Vagina (tissue), 2 donors: Measurements from ENCODE around the gene PCNT.
"Not testable (repeated sequence)": the region's sequence is repeated elsewhere in the genome, so short reads cannot be mapped to it uniquely, and the experiment has no call there.

ENCODE experiments used
- POLR2A ChIP-seq, 2 donors: fragments of 450-650 bp; IDR thresholded peaks; one replicate each; pipeline ENCODE4 v1.6.1; 2017; ENCODE audit warnings: antibody characterized with exemption in 2 of 2, mild to moderate bottlenecking in 2 of 2, moderate library complexity in 2 of 2
- POLR2AphosphoS5 ChIP-seq, 2 donors: sonication (generic); formaldehyde crosslinking; IDR thresholded peaks; one replicate each; pipeline ENCODE4 v1.9.0; 2017; ENCODE audit warnings: antibody characterized with exemption in 2 of 2, mild to moderate bottlenecking in 2 of 2, low read depth in 1 of 2; ENCODE audit not compliant: insufficient read depth in 1 of 2
- TF ChIP-seq, protein P1 (sequence below), 3 experiments: fragments of 450-650 bp in 2 of 3; fragments of 200-600 bp in 1 of 3; sonication (generic) in 1 of 3; IDR thresholded peaks; one replicate each; pipeline ENCODE4 v1.5.1; 2017 to 2019; ENCODE audit warnings: antibody characterized with exemption in 3 of 3, mild to moderate bottlenecking in 2 of 3, moderate library complexity in 2 of 3

GRCh38 chr21:46403234-46403811 lies 79.4 kb downstream of the PCNT start:
- TF ChIP-seq, protein P1, sequence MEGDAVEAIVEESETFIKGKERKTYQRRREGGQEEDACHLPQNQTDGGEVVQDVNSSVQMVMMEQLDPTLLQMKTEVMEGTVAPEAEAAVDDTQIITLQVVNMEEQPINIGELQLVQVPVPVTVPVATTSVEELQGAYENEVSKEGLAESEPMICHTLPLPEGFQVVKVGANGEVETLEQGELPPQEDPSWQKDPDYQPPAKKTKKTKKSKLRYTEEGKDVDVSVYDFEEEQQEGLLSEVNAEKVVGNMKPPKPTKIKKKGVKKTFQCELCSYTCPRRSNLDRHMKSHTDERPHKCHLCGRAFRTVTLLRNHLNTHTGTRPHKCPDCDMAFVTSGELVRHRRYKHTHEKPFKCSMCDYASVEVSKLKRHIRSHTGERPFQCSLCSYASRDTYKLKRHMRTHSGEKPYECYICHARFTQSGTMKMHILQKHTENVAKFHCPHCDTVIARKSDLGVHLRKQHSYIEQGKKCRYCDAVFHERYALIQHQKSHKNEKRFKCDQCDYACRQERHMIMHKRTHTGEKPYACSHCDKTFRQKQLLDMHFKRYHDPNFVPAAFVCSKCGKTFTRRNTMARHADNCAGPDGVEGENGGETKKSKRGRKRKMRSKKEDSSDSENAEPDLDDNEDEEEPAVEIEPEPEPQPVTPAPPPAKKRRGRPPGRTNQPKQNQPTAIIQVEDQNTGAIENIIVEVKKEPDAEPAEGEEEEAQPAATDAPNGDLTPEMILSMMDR (IDR thresholded peaks at IDR 0.05), result not testable (repeated sequence)
- not testable (repeated sequence) for TF ChIP-seq POLR2AphosphoS5 (IDR thresholded peaks at IDR 0.05; ENCODE audit: insufficient read depth in 1 of 2, low read depth in 1 of 2); POLR2A (IDR thresholded peaks at IDR 0.05)
